HG02870 (cell line): ENCODE results near the gene FOLR2.
"Not testable (repeated sequence)": the region's sequence is repeated elsewhere in the genome, so short reads cannot be mapped to it uniquely, and the experiment has no call there.

Experiments
- ATAC-seq: cut with Tn5 transposase; IDR thresholded peaks from one replicate; pipeline ENCODE4 v1.9.1; 2021; ENCODE audit warnings: mild to moderate bottlenecking, moderate library complexity; ENCODE audit not compliant: unreplicated experiment

FOLR2 gene

DNA sequence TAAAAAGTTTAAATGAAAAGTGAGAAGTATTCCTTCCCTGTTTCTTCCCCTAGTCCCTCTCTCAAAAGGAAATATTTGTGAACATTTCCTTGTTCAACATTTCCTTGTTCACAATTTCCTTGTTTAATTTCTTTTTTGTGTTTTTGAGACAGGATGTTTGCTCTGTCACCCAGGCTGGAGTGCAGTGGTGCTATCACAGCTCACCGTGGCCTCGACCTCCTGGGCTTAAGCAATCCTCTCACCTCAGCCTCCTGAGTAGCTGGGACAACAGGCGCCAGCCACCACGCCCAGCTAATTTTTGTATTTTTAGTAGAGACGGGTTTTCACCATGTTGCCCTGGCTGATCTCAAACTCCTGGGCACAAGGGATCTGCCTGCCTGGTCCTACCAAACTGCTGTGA lies 50.4 kb downstream of the FOLR2 start:
- not testable (repeated sequence) for ATAC-seq

DNA sequence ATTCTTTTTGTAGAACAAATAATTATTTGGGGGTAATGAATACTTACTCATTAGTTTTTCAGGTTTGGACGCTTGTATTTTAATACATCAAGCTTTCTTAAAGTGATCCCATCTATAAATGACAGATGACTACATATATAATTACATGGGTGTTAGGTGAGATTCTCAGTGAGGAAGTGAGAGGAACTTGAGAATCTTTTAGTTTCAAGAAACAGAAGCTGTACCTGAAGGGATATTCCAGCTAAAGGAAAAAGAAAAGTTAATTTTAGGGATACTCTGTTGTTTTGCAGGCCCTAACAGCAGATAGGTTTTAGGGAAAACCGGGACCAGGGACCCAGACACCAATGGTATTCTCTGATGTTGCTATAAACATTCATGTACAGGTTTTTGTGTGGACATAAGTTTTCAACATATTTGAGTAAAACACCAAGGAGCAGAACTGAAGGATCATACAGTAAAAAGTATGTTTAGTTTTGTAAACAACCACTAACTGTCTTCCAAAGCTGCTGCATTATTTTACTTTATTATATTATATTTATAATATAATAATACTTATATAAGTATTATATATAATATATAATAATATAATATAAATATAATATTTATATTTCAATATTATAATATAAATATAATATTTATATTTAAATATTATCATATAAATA lies 51.5 kb downstream of the FOLR2 start:
- no peak for ATAC-seq
